Activated T-helper 17 cell treated with anti-CD3 and anti-CD28 coated beads, Interleukin-2, amount 50 U/mL, for 72 hours (primary cell): ENCODE results near the gene PRSS53. TPM values are rescaled to one million over a fixed set of nuclear protein-coding genes. Genes with fewer than 3 reads are reported as not detected.
A peak's percentile ranks its signal among the peaks of the same experiment; 100 is the strongest.

ENCODE experiments used
- ATAC-seq: fragments of 150-1000 bp; cut with Tn5 transposase; replicated peaks from 2 replicates; pipeline ENCODE4 v1.10.0; 2021; ENCODE audit warnings: mild to moderate bottlenecking, moderate library complexity
- H3K27ac Mint-ChIP-seq: one replicate; pipeline ENCODE4 v1.8.0; 2022; ENCODE audit warnings: mixed read lengths
- H3K27me3 Mint-ChIP-seq: one replicate; pipeline ENCODE4 v1.8.0; 2022; ENCODE audit warnings: mixed read lengths
- H3K36me3 Mint-ChIP-seq: one replicate; pipeline ENCODE4 v1.8.0; 2022; ENCODE audit warnings: low read depth, mild to moderate bottlenecking, mixed read lengths
- H3K4me1 Mint-ChIP-seq: one replicate; pipeline ENCODE4 v1.8.0; 2022; ENCODE audit warnings: mixed read lengths
- H3K4me3 Mint-ChIP-seq: one replicate; pipeline ENCODE4 v1.8.0; 2022; ENCODE audit warnings: mild to moderate bottlenecking, mixed read lengths
- H3K9me3 Mint-ChIP-seq: one replicate; pipeline ENCODE4 v1.8.0; 2022; ENCODE audit warnings: mixed read lengths
- total RNA-seq, 2 donors: library from RNA; stranded (reverse); gene quantifications; one replicate each; pipeline ENCODE4 v1.2.3, GENCODE V29; 2022

Gene PRSS53
- total RNA-seq, 2 donors from 2014 or later = 4.5 to 17.3 TPM

- peaks cover 41% of the 10 kb centered on the region for H3K36me3 Mint-ChIP-seq
- peak overlapping the region; percentile 95 for H3K27ac Mint-ChIP-seq
- peak overlapping the region; percentile 93 for H3K4me3 Mint-ChIP-seq
- H3K27me3 Mint-ChIP-seq = no peaks in the 10 kb centered on the region
- H3K4me1 Mint-ChIP-seq = peaks cover 25% of the 10 kb centered on the region
- no peak for ATAC-seq
- no peaks in the 10 kb centered on the region for H3K9me3 Mint-ChIP-seq
Observed at GRCh38 chr16:31072540-31073141, 16.1 kb downstream of the PRSS53 start.

- Mint-ChIP-seq H3K9me3 (no peaks in the 10 kb centered on the region), H3K4me1 (peaks cover 25% of the 10 kb centered on the region), H3K36me3 (peaks cover 34% of the 10 kb centered on the region), H3K4me3 (peak overlapping the region; percentile 93), H3K27me3 (no peaks in the 10 kb centered on the region), H3K27ac (peak overlapping the region; percentile 95)
- ATAC-seq = no peak
Observed at GRCh38 chr16:31071861-31072260, 16.9 kb downstream of the PRSS53 start.

- no peaks in the 10 kb centered on the region for H3K27me3 Mint-ChIP-seq
Observed at GRCh38 chr16:31067342-31067741, 21.4 kb downstream of the PRSS53 start.

GRCh38 chr16:31064882-31065461 is 23.8 kb downstream of the PRSS53 start:
- Mint-ChIP-seq H3K4me3 (peak overlapping the region; percentile 63), H3K27ac (peak overlapping the region; percentile 53), H3K36me3 (peaks cover 46% of the 10 kb centered on the region), H3K4me1 (peaks cover 26% of the 10 kb centered on the region), H3K27me3 (no peaks in the 10 kb centered on the region), H3K9me3 (no peaks in the 10 kb centered on the region)
- peak; percentile 52 for ATAC-seq

More at GRCh38 chr16:31067342-31067741, 21.4 kb downstream of the PRSS53 start:
- ATAC-seq = no peak
- Mint-ChIP-seq H3K9me3 (no peaks in the 10 kb centered on the region), H3K4me1 (peaks cover 35% of the 10 kb centered on the region), H3K27ac (no peak overlapping the region), H3K4me3 (no peak overlapping the region), H3K36me3 (peaks cover 27% of the 10 kb centered on the region)

- H3K4me3 Mint-ChIP-seq = peak overlapping the region; percentile 63
- no peaks in the 10 kb centered on the region for H3K9me3 Mint-ChIP-seq
- no peaks in the 10 kb centered on the region for H3K27me3 Mint-ChIP-seq
- peak; percentile 40 for ATAC-seq
- peaks cover 21% of the 10 kb centered on the region for H3K4me1 Mint-ChIP-seq
- peak overlapping the region; percentile 53 for H3K27ac Mint-ChIP-seq
- peaks cover 52% of the 10 kb centered on the region for H3K36me3 Mint-ChIP-seq
Observed at GRCh38 chr16:31063843-31064611, 24.7 kb downstream of the PRSS53 start.

GRCh38 chr16:31063495-31063842 is 25.3 kb downstream of the PRSS53 start:
- Mint-ChIP-seq H3K9me3 (no peaks in the 10 kb centered on the region), H3K4me3 (peak overlapping the region; percentile 63), H3K4me1 (peaks cover 20% of the 10 kb centered on the region), H3K27ac (no peak overlapping the region), H3K36me3 (peaks cover 52% of the 10 kb centered on the region), H3K27me3 (no peaks in the 10 kb centered on the region)
- no peak for ATAC-seq

- Mint-ChIP-seq H3K36me3 (peaks cover 58% of the 10 kb centered on the region), H3K9me3 (no peaks in the 10 kb centered on the region), H3K4me3 (no peak overlapping the region), H3K27ac (no peak overlapping the region), H3K4me1 (peaks cover 20% of the 10 kb centered on the region), H3K27me3 (no peaks in the 10 kb centered on the region)
- no peak for ATAC-seq
Observed at GRCh38 chr16:31061813-31062440, 26.8 kb downstream of the PRSS53 start.

- Mint-ChIP-seq H3K36me3 (peaks cover 58% of the 10 kb centered on the region), H3K9me3 (no peaks in the 10 kb centered on the region), H3K4me1 (peaks cover 20% of the 10 kb centered on the region), H3K27me3 (no peaks in the 10 kb centered on the region), H3K4me3 (no peak overlapping the region), H3K27ac (no peak overlapping the region)
- no peak for ATAC-seq
Observed at GRCh38 chr16:31061126-31061812, 27.5 kb downstream of the PRSS53 start.

- no peak for ATAC-seq
- Mint-ChIP-seq H3K4me3 (no peak overlapping the region), H3K4me1 (peaks cover 5% of the 10 kb centered on the region), H3K27ac (no peak overlapping the region), H3K27me3 (no peaks in the 10 kb centered on the region), H3K9me3 (no peaks in the 10 kb centered on the region), H3K36me3 (peaks cover 18% of the 10 kb centered on the region)
Observed at GRCh38 chr16:31055613-31056012, 33.1 kb downstream of the PRSS53 start.

GRCh38 chr16:31052114-31052513 is 36.6 kb downstream of the PRSS53 start:
- Mint-ChIP-seq H3K4me1 (peaks cover 5% of the 10 kb centered on the region), H3K27ac (no peak overlapping the region), H3K27me3 (no peaks in the 10 kb centered on the region), H3K9me3 (no peaks in the 10 kb centered on the region), H3K36me3 (no peaks in the 10 kb centered on the region), H3K4me3 (no peak overlapping the region)
- peak; percentile 98 for ATAC-seq

- Mint-ChIP-seq H3K4me3 (no peak overlapping the region), H3K36me3 (no peaks in the 10 kb centered on the region), H3K9me3 (no peaks in the 10 kb centered on the region), H3K27me3 (no peaks in the 10 kb centered on the region), H3K4me1 (peaks cover 10% of the 10 kb centered on the region), H3K27ac (no peak overlapping the region)
- no peak for ATAC-seq
Observed at GRCh38 chr16:31050280-31051030, 38.3 kb downstream of the PRSS53 start.

GRCh38 chr16:31043898-31044481 is 44.8 kb downstream of the PRSS53 start:
- no peaks in the 10 kb centered on the region for H3K27me3 Mint-ChIP-seq
- no peak overlapping the region for H3K4me3 Mint-ChIP-seq
- peaks cover 39% of the 10 kb centered on the region for H3K36me3 Mint-ChIP-seq
- no peak for ATAC-seq
- no peaks in the 10 kb centered on the region for H3K9me3 Mint-ChIP-seq
- peaks cover 5% of the 10 kb centered on the region for H3K4me1 Mint-ChIP-seq
- no peak overlapping the region for H3K27ac Mint-ChIP-seq

- H3K36me3 Mint-ChIP-seq = peaks cover 45% of the 10 kb centered on the region
- H3K4me1 Mint-ChIP-seq = peaks cover 5% of the 10 kb centered on the region
- ATAC-seq = no peak
- H3K9me3 Mint-ChIP-seq = no peaks in the 10 kb centered on the region
- no peak overlapping the region for H3K4me3 Mint-ChIP-seq
- H3K27ac Mint-ChIP-seq = no peak overlapping the region
- H3K27me3 Mint-ChIP-seq = no peaks in the 10 kb centered on the region
Observed at GRCh38 chr16:31043352-31043751, 45.4 kb downstream of the PRSS53 start.
